ENCODE measurements around the gene PLBD2. TPM values are rescaled to one million over a fixed set of nuclear protein-coding genes. Genes with fewer than 3 reads are reported as not detected.
A peak's percentile ranks its signal among the peaks of the same experiment; 100 is the strongest.

PLBD2 gene
- total RNA-seq, 1 experiment from 2014 or later, result 18.8 TPM

GRCh38 chr12:113407931-113408600 lies 49.7 kb downstream of the PLBD2 start:
- no peak overlapping the region for H3K4me3 ChIP-seq (ENCODE audit: low read length)
- peaks cover 7% of the 10 kb centered on the region for H3K4me1 ChIP-seq (ENCODE audit: insufficient read depth, low read length)
- no peaks in the 10 kb centered on the region for H3F3A ChIP-seq (ENCODE audit: low read length, unreplicated experiment)
- no peaks in the 10 kb centered on the region for H4K20me1 ChIP-seq (ENCODE audit: low read length)
- no peak for TF ChIP-seq CTCF (conservative IDR thresholded peaks at IDR 0.05; ENCODE audit: low read depth, low read length)
- TF ChIP-seq EZH2phosphoT487 (IDR thresholded peaks at IDR 0.05; ENCODE audit: borderline replicate concordance, low read length), result no peak
- no peak for TF ChIP-seq EZH2 (IDR thresholded peaks at IDR 0.05; ENCODE audit: low read length, unreplicated experiment)
- no peaks in the 10 kb centered on the region for H3K9me3 ChIP-seq (ENCODE audit: low read length)
- POLR2A ChIA-PET (ENCODE audit: unreplicated experiment), result interaction anchor here (0.7 kb wide), 1 partner anchor 10 kb away, joined by 7 read pairs; no protein-coding TSS in a partner anchor
- H3K27me3 ChIP-seq (ENCODE audit: low read length), result no peaks in the 10 kb centered on the region
- H3K79me2 ChIP-seq (ENCODE audit: low read length), result no peaks in the 10 kb centered on the region
- H3K9me2 ChIP-seq (replicated peaks; ENCODE audit: low read length), result no peaks in the 10 kb centered on the region
- H3K27ac ChIP-seq (ENCODE audit: low read length), result no peak overlapping the region
- peak; percentile 55 for DNase-seq
- CTCF ChIA-PET, result interaction anchor here (0.6 kb wide), 1 partner anchor 132 kb away, joined by 5 read pairs; no protein-coding TSS in a partner anchor
- BruUV-seq (replicated peaks), result no TSS peak
- peak; percentile 71 for ATAC-seq
- peak overlapping the region; percentile 10; the same call in 1 of the 2 replicates for H3K4me2 ChIP-seq (ENCODE audit: low read length)
- H3K36me3 ChIP-seq (ENCODE audit: low read depth, low read length), result no peaks in the 10 kb centered on the region
- H2AFZ ChIP-seq (ENCODE audit: low read length), result peak overlapping the region; percentile 61
- H3K9ac ChIP-seq (ENCODE audit: low read length), result no peak overlapping the region
- intact Hi-C loops (cut with micrococcal nuclease), result no loop called here

- H4K20me1 ChIP-seq (ENCODE audit: low read length), result no peaks in the 10 kb centered on the region
- no peaks in the 10 kb centered on the region for H3K79me2 ChIP-seq (ENCODE audit: low read length)
- CTCF ChIA-PET, result no interaction called here
- ATAC-seq (no peak), DNase-seq (no peak)
- H3K4me1 ChIP-seq (ENCODE audit: insufficient read depth, low read length), result peaks cover 7% of the 10 kb centered on the region
- no peak overlapping the region for H2AFZ ChIP-seq (ENCODE audit: low read length)
- BruUV-seq (replicated peaks), result no TSS peak
- intact Hi-C loops (cut with micrococcal nuclease), result no loop called here
- no peak overlapping the region for H3K9ac ChIP-seq (ENCODE audit: low read length)
- POLR2A ChIA-PET (ENCODE audit: unreplicated experiment), result no interaction called here
- no peaks in the 10 kb centered on the region for H3K27me3 ChIP-seq (ENCODE audit: low read length)
- no peak overlapping the region for H3K4me3 ChIP-seq (ENCODE audit: low read length)
- no peaks in the 10 kb centered on the region for H3K36me3 ChIP-seq (ENCODE audit: low read depth, low read length)
- H3K4me2 ChIP-seq (ENCODE audit: low read length), result no peak overlapping the region
- no peak overlapping the region for H3K27ac ChIP-seq (ENCODE audit: low read length)
- no peaks in the 10 kb centered on the region for H3F3A ChIP-seq (ENCODE audit: low read length, unreplicated experiment)
- H3K9me3 ChIP-seq (ENCODE audit: low read length), result no peaks in the 10 kb centered on the region
- no peaks in the 10 kb centered on the region for H3K9me2 ChIP-seq (replicated peaks; ENCODE audit: low read length)
- TF ChIP-seq EZH2phosphoT487 (IDR thresholded peaks at IDR 0.05; ENCODE audit: borderline replicate concordance, low read length), result no peak
- no peak for TF ChIP-seq EZH2 (IDR thresholded peaks at IDR 0.05; ENCODE audit: low read length, unreplicated experiment)
- no peak for TF ChIP-seq CTCF (conservative IDR thresholded peaks at IDR 0.05; ENCODE audit: low read depth, low read length)
Observed at GRCh38 chr12:113408756-113409298, 50.4 kb downstream of the PLBD2 start.
